Measurements from ENCODE around the gene GAK. TPM values are rescaled to one million over a fixed set of nuclear protein-coding genes. Genes with fewer than 3 reads are reported as not detected.

The GAK gene
- total and polyA plus RNA-seq, 2 of the 4 experiments (the other 2 are of a cell fraction) = 45.1 to 133 TPM

GRCh38 chr4:970046-970745 is 38.1 kb upstream of the GAK start:
- no peak overlapping the region for H3K23ac ChIP-seq (ENCODE audit: low read depth, low read length)
- no peak overlapping the region for H3K4ac ChIP-seq (ENCODE audit: low read depth, low read length)
- peaks cover 17% of the 10 kb centered on the region; the same call in 1 of the 2 replicates for H3K36me3 ChIP-seq (ENCODE audit: control insufficient read depth, insufficient read depth, low read length)
- H2AK5ac ChIP-seq (ENCODE audit: low read depth, low read length) = no peak overlapping the region
- no peak overlapping the region for H3K9ac ChIP-seq (ENCODE audit: low read depth, low read length)
- no peak overlapping the region for H4K91ac ChIP-seq (ENCODE audit: insufficient read depth, low read depth, low read length)
- no peak overlapping the region for H3K4me3 ChIP-seq (ENCODE audit: insufficient read depth, low read depth, low read length)
- H4K8ac ChIP-seq (ENCODE audit: low read depth in 2 of 2, low read length in 2 of 2) = no peak overlapping the region
- no peaks in the 10 kb centered on the region for H3K27me3 ChIP-seq (ENCODE audit: control insufficient read depth, insufficient read depth, low read length)
- H3K27ac ChIP-seq (ENCODE audit: insufficient read depth, low read length) = no peak overlapping the region
- dilution Hi-C loops (cut with HindIII; ENCODE audit: low sequenced_read_pairs, unreplicated experiment) (no loop called here), in situ Hi-C loops (cut with MboI; ENCODE audit: low sequenced_read_pairs) (no loop called here), intact Hi-C loops (cut with micrococcal nuclease) (no loop called here)
- H2BK120ac ChIP-seq (ENCODE audit: low read depth, low read length) = no peak overlapping the region
- 83% methylated on average over 18 of the region's 25 CpGs; no CpG with 5 or more reads in 1 of the 2 experiments for WGBS, 2 experiments (ENCODE audit: extremely low coverage in 2 of 2, insufficient read length in 1 of 2)
- no peak overlapping the region for H2AK9ac ChIP-seq (replicated peaks; ENCODE audit: low read depth, low read length, poor library complexity)
- no peak overlapping the region for H2BK20ac ChIP-seq (ENCODE audit: low read depth, low read length)
- H3K4me2 ChIP-seq (ENCODE audit: low read depth, low read length) = no peak overlapping the region
- no peak overlapping the region for H3K14ac ChIP-seq (replicated peaks; ENCODE audit: low read depth, low read length)
- no peaks in the 10 kb centered on the region; the same call in 1 of the 2 replicates for H3K9me1 ChIP-seq (ENCODE audit: insufficient read depth, low read length)
- DNase-seq (no peak), ATAC-seq (ENCODE audit: low read depth) (no peak)
- BruUV-seq (replicated peaks) = no TSS peak
- TF ChIP-seq POLR2A (IDR thresholded peaks at IDR 0.05; ENCODE audit: low read depth, low read length) (no peak), MAFK (IDR thresholded peaks at IDR 0.05; ENCODE audit: low read depth, low read length) (no peak), SMC3 (IDR thresholded peaks at IDR 0.05; ENCODE audit: low read depth, low read length) (no peak), RAD21 (IDR thresholded peaks at IDR 0.05; ENCODE audit: low read length) (no peak), MXI1 (IDR thresholded peaks at IDR 0.05; ENCODE audit: borderline replicate concordance, low read depth, low read length) (no peak), CHD1 (IDR thresholded peaks at IDR 0.05; ENCODE audit: low read depth, low read length) (no peak), MAZ (IDR thresholded peaks at IDR 0.05; ENCODE audit: borderline replicate concordance, low read depth, low read length) (no peak)
- TF ChIP-seq, protein P1, sequence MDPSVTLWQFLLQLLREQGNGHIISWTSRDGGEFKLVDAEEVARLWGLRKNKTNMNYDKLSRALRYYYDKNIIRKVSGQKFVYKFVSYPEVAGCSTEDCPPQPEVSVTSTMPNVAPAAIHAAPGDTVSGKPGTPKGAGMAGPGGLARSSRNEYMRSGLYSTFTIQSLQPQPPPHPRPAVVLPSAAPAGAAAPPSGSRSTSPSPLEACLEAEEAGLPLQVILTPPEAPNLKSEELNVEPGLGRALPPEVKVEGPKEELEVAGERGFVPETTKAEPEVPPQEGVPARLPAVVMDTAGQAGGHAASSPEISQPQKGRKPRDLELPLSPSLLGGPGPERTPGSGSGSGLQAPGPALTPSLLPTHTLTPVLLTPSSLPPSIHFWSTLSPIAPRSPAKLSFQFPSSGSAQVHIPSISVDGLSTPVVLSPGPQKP (IDR thresholded peaks at IDR 0.05; ENCODE audit: borderline replicate concordance, low read depth, low read length) = no peak
- ChIA-PET POLR2A (ENCODE audit: unreplicated experiment) (no interaction called here), CTCF (no interaction called here)
- H2AFZ ChIP-seq (replicated peaks; ENCODE audit: low read length, poor library complexity) = no peak overlapping the region
- no peak overlapping the region for H2BK15ac ChIP-seq (ENCODE audit: low read depth, low read length)
- H3K9me3 ChIP-seq (ENCODE audit: control insufficient read depth, insufficient read depth, low read length) = no peaks in the 10 kb centered on the region
- peaks cover 13 to 24% of the 10 kb centered on the region in 2 experiments; a peak in 3 of 4 replicates for H3K79me1 ChIP-seq (ENCODE audit: low read depth in 1 of 2, low read length in 2 of 2)
- no peak overlapping the region for H2BK5ac ChIP-seq (ENCODE audit: low read depth, low read length, poor library complexity, severe bottlenecking)
- no peak overlapping the region for H3K56ac ChIP-seq (ENCODE audit: extremely low read depth, insufficient read depth, low read length)
- H3K18ac ChIP-seq (ENCODE audit: low read depth, low read length) = no peak overlapping the region
- peaks cover 4% of the 10 kb centered on the region; the same call in 1 of the 2 replicates for H3K4me1 ChIP-seq (ENCODE audit: control insufficient read depth, insufficient read depth, low read length)
- H4K20me1 ChIP-seq (ENCODE audit: insufficient read depth, low read length) = peaks cover 32% of the 10 kb centered on the region
- H4K5ac ChIP-seq (ENCODE audit: low read depth, low read length) = no peak overlapping the region

Data from IMR-90 (cell line).